Uterus (tissue), 2 donors: ENCODE measurements around the gene TSNAX.

Experiments used
- POLR2A ChIP-seq, 2 donors: fragments of 450-650 bp; IDR thresholded peaks; one replicate each; pipeline ENCODE4 v1.6.1; 2016; ENCODE audit warnings: antibody characterized with exemption in 2 of 2, mild to moderate bottlenecking in 1 of 2, moderate library complexity in 1 of 2
- TF ChIP-seq, protein P1 (sequence below), 4 experiments: fragments of 200-600 bp in 2 of 4; fragments of 450-650 bp in 2 of 4; sonication (generic) in 2 of 4; IDR thresholded peaks; one replicate each; pipeline ENCODE4 v1.5.1; 2016 to 2019; ENCODE audit warnings: antibody characterized with exemption in 4 of 4, mild to moderate bottlenecking in 2 of 4, moderate library complexity in 1 of 4

DNA sequence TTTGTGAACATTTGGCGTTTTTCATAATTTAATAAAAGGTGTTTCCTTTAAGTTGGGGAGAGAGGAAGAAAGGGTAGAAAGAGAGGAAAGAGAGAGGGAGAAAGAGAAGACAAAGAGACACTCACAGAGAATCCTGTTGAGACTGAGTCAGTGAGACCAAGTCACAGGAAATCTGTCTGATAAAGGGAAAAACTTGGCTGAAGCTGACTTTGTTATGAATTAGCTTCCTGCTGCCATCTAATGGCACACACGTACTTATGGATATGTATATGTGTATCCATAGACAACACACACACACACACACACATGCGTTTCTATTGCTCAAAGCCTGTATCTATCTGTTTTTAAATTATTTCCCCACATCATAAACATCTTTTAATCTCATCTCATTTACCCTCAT, 55.6 kb downstream of the TSNAX start:
- no peak for TF ChIP-seq POLR2A (IDR thresholded peaks at IDR 0.05)
- TF ChIP-seq, protein P1, sequence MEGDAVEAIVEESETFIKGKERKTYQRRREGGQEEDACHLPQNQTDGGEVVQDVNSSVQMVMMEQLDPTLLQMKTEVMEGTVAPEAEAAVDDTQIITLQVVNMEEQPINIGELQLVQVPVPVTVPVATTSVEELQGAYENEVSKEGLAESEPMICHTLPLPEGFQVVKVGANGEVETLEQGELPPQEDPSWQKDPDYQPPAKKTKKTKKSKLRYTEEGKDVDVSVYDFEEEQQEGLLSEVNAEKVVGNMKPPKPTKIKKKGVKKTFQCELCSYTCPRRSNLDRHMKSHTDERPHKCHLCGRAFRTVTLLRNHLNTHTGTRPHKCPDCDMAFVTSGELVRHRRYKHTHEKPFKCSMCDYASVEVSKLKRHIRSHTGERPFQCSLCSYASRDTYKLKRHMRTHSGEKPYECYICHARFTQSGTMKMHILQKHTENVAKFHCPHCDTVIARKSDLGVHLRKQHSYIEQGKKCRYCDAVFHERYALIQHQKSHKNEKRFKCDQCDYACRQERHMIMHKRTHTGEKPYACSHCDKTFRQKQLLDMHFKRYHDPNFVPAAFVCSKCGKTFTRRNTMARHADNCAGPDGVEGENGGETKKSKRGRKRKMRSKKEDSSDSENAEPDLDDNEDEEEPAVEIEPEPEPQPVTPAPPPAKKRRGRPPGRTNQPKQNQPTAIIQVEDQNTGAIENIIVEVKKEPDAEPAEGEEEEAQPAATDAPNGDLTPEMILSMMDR (IDR thresholded peaks at IDR 0.05), result no peak
